Activated gamma-delta T cell (primary cell): Measurements from ENCODE around the gene BSND.

Experiments
- DNase-seq: peaks from one replicate; lab custom pipeline; 2025; lab: John Stamatoyannopoulos, UW

BSND gene

GRCh38 chr1:55061000-55061705, 62.4 kb downstream of the BSND start:
- DNase-seq: no peak
